Stimulated activated CD4-positive, alpha-beta T cell treated with anti-CD3 and anti-CD28 coated beads, Interleukin-12 subunit alpha, Interleukin-12 subunit beta, amount 100 ng/mL, for 4 hours (primary cell): ENCODE measurements around the gene HELB.

Experiments
- DNase-seq: peaks from one replicate; pipeline ENCODE4 v3.0.0-alpha.2; 2020

The HELB gene

GRCh38 chr12:66367015-66367667 is 64.8 kb downstream of the HELB start:
- DNase-seq = no peak

DNA sequence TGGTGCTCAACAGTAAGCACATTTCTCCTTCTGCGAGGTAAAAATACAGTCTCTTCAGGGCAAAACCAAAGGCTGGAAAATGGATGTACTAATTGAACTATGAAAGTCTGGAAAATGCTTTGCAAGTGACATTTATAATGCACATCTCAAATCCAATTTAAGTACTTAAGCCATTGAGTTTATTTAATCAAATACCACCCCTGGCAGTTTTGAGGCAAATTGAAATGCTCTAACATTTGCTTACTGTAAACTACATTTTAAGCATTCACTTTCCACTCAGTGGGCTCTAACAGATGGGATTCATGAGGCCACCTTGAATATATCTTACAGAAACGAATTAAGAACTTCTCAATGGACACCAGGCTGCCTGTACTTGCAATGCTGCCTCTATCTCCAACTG is 69.7 kb downstream of the HELB start:
- DNase-seq = no peak

GRCh38 chr12:66375560-66375959 is 73.3 kb downstream of the HELB start:
- DNase-seq = no peak

GRCh38 chr12:66379616-66380015 is 77.3 kb downstream of the HELB start:
- no peak for DNase-seq

GRCh38 chr12:66380769-66381535 is 78.7 kb downstream of the HELB start:
- DNase-seq = no peak

- DNase-seq = no peak
Observed at GRCh38 chr12:66387117-66387516, 84.8 kb downstream of the HELB start.
